NCI-H526 (cell line): Measurements from ENCODE around the gene MICAL1.
"Not testable (repeated sequence)": the region's sequence is repeated elsewhere in the genome, so short reads cannot be mapped to it uniquely, and the experiment has no call there.

Source experiments
- DNase-seq, 2 experiments: peaks; one replicate each; lab custom pipeline; 2025; lab: John Stamatoyannopoulos, UW

MICAL1 gene

GRCh38 chr6:109477725-109478124 is 22.2 kb upstream of the MICAL1 start:
- DNase-seq: no peak

- no peak for DNase-seq
Measured at GRCh38 chr6:109477184-109477583, 21.6 kb upstream of the MICAL1 start.

DNA sequence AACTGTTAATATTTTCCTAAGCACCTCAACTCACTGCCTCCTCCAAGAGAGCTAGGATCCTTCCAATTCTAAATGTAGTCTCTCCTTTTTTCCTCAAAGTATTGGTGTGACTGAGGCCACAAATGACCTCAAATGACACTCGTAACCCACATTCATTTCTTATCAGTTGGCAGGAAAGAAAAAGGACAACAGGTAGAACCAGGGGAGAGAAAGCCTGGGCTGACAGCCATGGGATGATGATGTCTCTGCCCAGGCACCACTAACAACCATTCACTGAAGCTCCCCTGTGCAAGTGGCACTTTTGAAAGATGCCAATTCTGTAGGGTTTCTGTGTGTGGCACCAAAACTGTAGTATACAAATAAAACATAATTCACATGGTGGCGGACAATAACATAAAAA is 20.1 kb upstream of the MICAL1 start:
- DNase-seq: no peak

DNA sequence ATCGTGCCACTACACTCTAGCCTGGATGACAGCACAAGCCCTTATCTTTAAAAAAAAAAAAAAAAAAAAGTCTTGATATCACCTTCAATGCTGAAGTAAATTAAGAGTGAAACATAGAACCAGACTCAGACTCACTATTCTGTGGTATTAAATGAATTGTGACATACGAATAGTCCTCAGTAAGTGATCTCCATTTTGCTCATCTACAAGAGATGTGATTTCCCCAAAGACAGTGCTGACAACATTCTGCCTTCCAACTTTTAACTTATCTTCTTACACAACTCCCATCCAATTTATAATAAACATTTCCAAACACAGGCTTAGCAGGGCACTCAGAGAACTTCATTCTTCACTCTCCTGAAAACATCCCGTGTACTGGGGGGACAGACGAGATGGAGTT is 19.4 kb upstream of the MICAL1 start:
- DNase-seq: no peak

- no peak for DNase-seq
Measured at GRCh38 chr6:109473120-109473519, 17.5 kb upstream of the MICAL1 start.

GRCh38 chr6:109472132-109472995 is 16.8 kb upstream of the MICAL1 start:
- DNase-seq: peak in 1 of 2 experiments; percentile 14

DNA sequence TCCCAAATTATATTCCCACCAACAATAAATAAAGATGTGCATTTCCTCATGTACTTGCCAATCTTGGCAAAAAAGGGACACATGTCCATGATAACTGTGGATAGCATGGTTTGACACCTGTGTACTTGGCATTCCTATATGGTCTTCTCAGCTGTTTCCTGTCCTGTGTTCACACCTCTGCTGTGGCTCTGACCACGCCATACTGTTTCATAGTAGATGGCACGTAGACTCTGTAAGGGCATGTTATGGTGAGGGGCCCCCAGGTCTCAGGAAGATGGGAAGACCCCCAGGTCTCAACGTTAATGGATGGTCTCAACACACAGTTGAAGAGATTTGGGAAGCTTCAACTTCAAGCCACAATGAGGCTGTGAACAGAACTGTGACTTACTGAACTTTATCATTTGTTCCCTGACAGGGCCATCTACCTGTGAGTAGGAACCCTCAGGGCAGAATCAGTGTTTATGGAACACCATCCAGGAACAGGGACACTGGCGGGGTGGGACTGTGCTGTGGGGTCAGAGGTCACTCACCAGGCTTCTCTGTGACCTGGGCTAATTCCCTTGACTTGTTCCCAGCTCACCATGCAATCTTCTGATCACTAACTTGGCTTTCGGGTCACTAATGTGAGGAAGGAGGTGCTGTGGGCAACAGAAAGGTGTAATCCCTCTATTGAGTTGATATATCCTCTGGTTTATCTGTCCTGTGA is 15.7 kb upstream of the MICAL1 start:
- no peak for DNase-seq

DNA sequence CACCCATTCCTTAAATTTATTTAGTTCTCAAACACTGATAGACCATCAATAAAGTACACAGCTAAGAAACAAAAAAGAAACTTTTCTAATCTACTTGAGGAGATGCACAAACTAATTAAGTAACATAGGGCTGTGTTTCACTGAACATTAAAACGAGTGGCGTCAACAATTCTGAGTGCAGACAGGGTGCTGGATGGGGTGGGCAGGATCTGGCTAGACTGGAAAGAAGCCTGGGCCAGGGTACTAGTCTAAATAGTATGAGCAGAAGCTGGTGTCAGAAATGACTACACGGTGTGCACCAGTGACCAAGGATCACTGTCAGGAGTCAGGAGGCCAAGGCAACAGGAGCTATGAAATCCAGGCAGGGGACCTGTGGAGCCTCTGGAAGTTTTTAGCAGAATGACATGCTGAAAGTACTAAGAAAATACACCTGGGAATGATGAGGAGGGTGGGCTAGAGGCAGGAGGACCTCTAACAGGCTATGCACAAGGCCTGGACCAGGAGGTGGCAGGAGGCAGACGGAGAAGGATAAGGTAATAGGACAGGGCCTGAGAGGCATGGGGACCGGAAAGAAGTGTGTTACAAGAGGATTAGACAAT is 14.1 kb upstream of the MICAL1 start:
- no peak for DNase-seq

DNA sequence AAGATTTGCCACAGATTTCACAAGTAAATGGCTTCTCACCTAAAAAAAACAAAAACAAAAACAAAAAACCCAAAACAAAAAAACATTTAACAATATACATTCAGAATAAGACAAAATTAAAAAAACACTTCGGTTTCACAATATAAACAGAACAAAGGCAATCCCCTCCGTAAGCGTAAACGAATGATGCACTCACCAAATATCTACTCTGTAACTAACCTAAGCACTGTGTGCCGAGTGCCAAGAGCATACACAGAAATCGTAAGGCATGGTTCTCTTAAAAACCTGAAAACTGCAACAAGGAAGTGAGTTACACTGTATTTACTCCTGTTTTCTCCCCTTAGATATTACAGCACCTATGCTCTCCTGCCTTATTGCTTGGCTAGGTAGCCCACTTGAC is 12.1 kb upstream of the MICAL1 start:
- DNase-seq: no peak

- no peak for DNase-seq
Measured at GRCh38 chr6:109466212-109466923, 10.8 kb upstream of the MICAL1 start.

- DNase-seq: no peak
Measured at GRCh38 chr6:109465772-109466171, 10.2 kb upstream of the MICAL1 start.

GRCh38 chr6:109461733-109462526 is 6.4 kb upstream of the MICAL1 start:
- no peak for DNase-seq

DNA sequence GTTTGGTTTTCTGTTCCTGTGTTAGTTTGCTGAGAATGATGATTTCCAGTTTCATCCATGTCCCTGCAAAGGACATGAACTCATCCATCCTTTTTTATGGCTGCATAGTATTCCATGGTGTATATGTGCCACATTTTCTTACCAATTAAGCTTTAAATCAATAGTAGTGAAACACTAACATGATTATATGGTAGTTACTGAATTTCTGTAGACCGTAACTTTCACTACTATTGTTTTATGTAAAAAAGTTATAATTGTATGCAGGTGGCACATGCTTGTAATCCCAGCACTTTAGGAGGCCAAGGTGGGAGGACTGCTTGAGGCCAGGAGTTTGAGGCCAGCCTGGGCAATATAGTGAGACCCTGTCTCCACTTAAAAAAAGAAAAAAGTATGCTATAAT is 5.6 kb upstream of the MICAL1 start:
- not testable (repeated sequence) for DNase-seq

DNA sequence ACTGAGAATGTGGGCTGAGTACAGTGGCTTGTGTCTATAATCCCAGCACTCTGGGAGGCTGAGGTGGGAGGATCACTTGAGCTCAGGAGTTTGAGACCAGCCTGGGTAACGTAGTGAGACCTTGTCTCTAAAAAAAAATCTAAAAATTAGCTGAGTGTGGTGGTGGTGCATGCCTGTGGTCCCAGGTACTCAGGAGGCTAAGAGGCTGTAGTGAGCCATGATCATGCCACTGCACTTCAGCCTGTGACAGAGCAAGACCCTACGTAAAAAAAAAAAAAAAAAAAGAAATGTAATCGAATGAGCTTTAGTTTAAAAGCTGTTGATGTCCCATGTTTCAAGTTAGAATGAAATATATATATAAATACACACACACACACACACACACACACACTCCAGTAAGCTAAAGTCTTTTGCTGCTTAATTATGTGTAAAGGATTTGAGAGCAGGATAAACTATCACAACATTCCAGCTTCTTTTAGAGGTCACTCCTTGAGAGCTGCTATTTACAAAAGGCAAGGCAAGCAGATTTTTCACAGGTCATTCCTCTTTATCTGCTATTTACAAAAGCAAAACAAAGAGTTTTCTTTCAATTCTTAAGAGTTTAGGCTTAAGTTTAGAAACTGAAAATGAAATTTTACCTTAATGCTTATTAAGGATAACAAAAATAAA is 4.7 kb upstream of the MICAL1 start:
- DNase-seq: no peak

DNA sequence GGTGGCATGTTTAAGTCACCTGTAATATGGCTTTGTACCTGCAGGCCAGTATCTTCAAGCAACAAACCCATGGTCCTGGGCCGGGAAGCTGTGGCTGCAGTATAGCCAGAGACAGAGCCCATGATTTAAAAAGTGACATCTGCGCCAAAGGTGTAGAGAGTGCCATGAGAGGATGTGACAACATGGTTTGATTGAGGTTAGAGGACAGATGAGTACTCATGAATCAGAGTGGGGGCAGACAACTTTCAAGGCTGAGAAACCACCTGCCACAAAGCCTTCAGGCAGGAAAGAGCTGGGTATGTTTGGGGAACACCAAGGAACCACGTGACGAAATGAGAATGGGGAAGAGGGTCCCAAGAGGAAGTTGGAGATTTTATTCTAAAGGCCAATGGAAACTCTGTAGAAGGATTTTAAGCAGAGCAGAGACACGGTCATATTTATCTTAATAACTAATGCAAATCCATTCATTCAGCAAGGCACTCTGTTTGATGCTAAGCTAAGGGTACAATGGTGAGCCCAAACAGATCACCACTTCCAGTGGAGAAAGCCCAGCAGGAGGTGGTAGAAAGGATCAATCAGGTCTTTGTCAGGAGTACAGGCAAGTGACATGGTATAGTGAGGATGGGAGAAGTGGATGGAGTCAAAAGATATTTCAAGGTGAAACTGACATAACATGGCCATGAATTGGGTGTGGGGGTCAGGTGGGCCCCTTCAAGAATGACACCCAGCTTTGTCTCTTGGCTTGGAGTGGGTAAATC is 3.4 kb upstream of the MICAL1 start:
- no peak for DNase-seq

DNA sequence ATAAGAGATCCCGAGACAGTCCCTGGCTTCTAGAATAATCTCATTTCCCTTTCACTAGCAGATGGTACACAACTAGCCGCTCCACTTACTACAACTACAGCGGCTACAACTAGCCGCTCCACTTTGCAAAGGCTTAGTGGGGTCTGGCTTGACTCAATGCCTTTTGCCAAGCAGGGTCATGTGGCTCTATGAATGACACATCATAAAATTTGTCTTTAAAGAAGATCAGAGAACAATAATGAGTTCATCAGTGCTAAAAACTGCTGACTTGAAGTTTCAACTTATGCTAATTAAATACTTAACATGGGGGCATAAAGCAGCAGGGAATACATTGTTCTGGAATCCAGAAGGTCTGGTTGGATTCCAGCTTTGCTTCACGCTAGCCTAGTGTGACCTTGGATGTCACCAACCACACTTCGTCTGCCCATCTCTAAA is 2.0 kb upstream of the MICAL1 start:
- no peak for DNase-seq

- DNase-seq: no peak
Measured at GRCh38 chr6:109456710-109457561, 1.4 kb upstream of the MICAL1 start.

GRCh38 chr6:109456111-109456583 is 575 bp upstream of the MICAL1 start:
- peak in 1 of 2 experiments; percentile 60 for DNase-seq
